GM13977 (cell line): ENCODE data around the gene PID1.

Source experiments
- DNase-seq: peaks from one replicate; pipeline ENCODE4 v3.0.0; 2012; ENCODE audit warnings: low spot score
- CTCF ChIP-seq: IDR thresholded peaks from 2 replicates; pipeline ENCODE4 v1.5.1; 2012; ENCODE audit warnings: mild to moderate bottlenecking, control low read depth; ENCODE audit not compliant: insufficient read depth; ENCODE audit errors: extremely low read depth, missing control alignments
- in situ Hi-C: fragments of 300-500 bp; cut with MboI; formaldehyde crosslinking; loops from one replicate; pipeline ENCODE4 v1.12.0; 2022; ENCODE audit warnings: low sequenced_read_pairs, low pct_unique_long_range_greater_than_20kb, mixed read lengths, inconsistent platforms; ENCODE audit not compliant: unreplicated experiment

PID1 gene

GRCh38 chr2:228983700-228984099 lies 287.4 kb downstream of the PID1 start:
- in situ Hi-C loops: no loop called here
- no peak for TF ChIP-seq CTCF
- no peak for DNase-seq

GRCh38 chr2:228974169-228974568 lies 296.9 kb downstream of the PID1 start:
- no peak for DNase-seq
- no peak for TF ChIP-seq CTCF
- in situ Hi-C loops: no loop called here
